H9 (cell line): ENCODE measurements around the gene RRH. TPM values are rescaled to one million over a fixed set of nuclear protein-coding genes. Genes with fewer than 3 reads are reported as not detected.

Experiments used
- DNase-seq: peaks from one replicate; pipeline ENCODE4 v3.0.0-alpha.2; 2017
- H2AFZ ChIP-seq: one replicate; pipeline ENCODE4 v1.6.1; 2013; ENCODE audit warnings: mild to moderate bottlenecking, low read length, control low read depth, moderate library complexity
- H2AK5ac ChIP-seq: 2 replicates; pipeline ENCODE4 v1.6.1; 2013; ENCODE audit warnings: low read length, control low read depth, mixed read lengths; ENCODE audit not compliant: insufficient read length
- H2BK120ac ChIP-seq: one replicate; pipeline ENCODE4 v1.6.1; 2013; ENCODE audit warnings: low read depth, mild to moderate bottlenecking, low read length, control low read depth, inconsistent platforms; ENCODE audit not compliant: poor library complexity, severe bottlenecking
- H2BK12ac ChIP-seq: 2 replicates; pipeline ENCODE4 v1.6.1; 2013; ENCODE audit warnings: low read length, control low read depth, mixed read lengths, low read depth; ENCODE audit not compliant: insufficient read length
- H2BK15ac ChIP-seq: 2 replicates; pipeline ENCODE4 v1.6.1; 2013; ENCODE audit warnings: low read depth, low read length, control low read depth
- H2BK20ac ChIP-seq: one replicate; pipeline ENCODE4 v1.6.1; 2013; ENCODE audit warnings: low read depth, mild to moderate bottlenecking, low read length, control low read depth, inconsistent platforms; ENCODE audit not compliant: poor library complexity, severe bottlenecking
- H2BK5ac ChIP-seq: 2 replicates; pipeline ENCODE4 v1.6.1; 2013; ENCODE audit warnings: low read length, control low read depth, mixed read lengths; ENCODE audit not compliant: insufficient read length
- H3K14ac ChIP-seq: 2 replicates; pipeline ENCODE4 v1.6.1; 2013; ENCODE audit warnings: low read length, control low read depth; ENCODE audit not compliant: insufficient read depth
- H3K18ac ChIP-seq: 2 replicates; pipeline ENCODE4 v1.6.1; 2013; ENCODE audit warnings: low read depth, mild to moderate bottlenecking, mixed read lengths, low read length, control low read depth; ENCODE audit not compliant: insufficient read length
- H3K23ac ChIP-seq: 2 replicates; pipeline ENCODE4 v1.6.1; 2013; ENCODE audit warnings: low read length, control low read depth, mixed read lengths, low read depth; ENCODE audit not compliant: insufficient read length
- H3K23me2 ChIP-seq: 2 replicates; pipeline ENCODE4 v1.6.1; 2013; ENCODE audit warnings: low read depth, mild to moderate bottlenecking, mixed read lengths, low read length, control low read depth; ENCODE audit not compliant: insufficient read length, poor library complexity, severe bottlenecking
- H3K27ac ChIP-seq: 2 replicates; pipeline ENCODE4 v1.5.1; 2013; ENCODE audit warnings: low read length, control low read depth, mixed read lengths, low read depth; ENCODE audit not compliant: insufficient read length
- H3K27me3 ChIP-seq: 2 replicates; pipeline ENCODE4 v1.6.1; 2013; ENCODE audit warnings: low read length, control low read depth, inconsistent platforms; ENCODE audit not compliant: insufficient read depth
- H3K4ac ChIP-seq: 2 replicates; pipeline ENCODE4 v1.6.1; 2013; ENCODE audit warnings: low read depth, mild to moderate bottlenecking, control low read depth, inconsistent platforms, low read length, moderate library complexity
- H3K4me1 ChIP-seq: 2 replicates; pipeline ENCODE4 v1.6.1; 2013; ENCODE audit warnings: low read length, control low read depth, inconsistent platforms; ENCODE audit not compliant: insufficient read depth
- H3K4me2 ChIP-seq: 2 replicates; pipeline ENCODE4 v1.6.1; 2013; ENCODE audit warnings: low read length, control low read depth, mixed read lengths; ENCODE audit not compliant: insufficient read length, insufficient read depth
- H3K56ac ChIP-seq: 2 replicates; pipeline ENCODE4 v1.6.1; 2013; ENCODE audit warnings: low read depth, mild to moderate bottlenecking, mixed read lengths, low read length, control low read depth; ENCODE audit not compliant: insufficient read length
- H3K79me1 ChIP-seq: 2 replicates; pipeline ENCODE4 v1.6.1; 2013; ENCODE audit warnings: low read depth, mild to moderate bottlenecking, moderate library complexity, low read length, control low read depth, inconsistent platforms; ENCODE audit not compliant: insufficient read depth, poor library complexity, severe bottlenecking
- H3K79me2 ChIP-seq: 2 replicates; pipeline ENCODE4 v1.6.1; 2013; ENCODE audit warnings: low read length, control low read depth, inconsistent platforms; ENCODE audit not compliant: insufficient read depth
- H3K9ac ChIP-seq: 2 replicates; pipeline ENCODE4 v1.6.1; 2013; ENCODE audit warnings: low read length, control low read depth, mixed read lengths; ENCODE audit not compliant: insufficient read length; ENCODE audit errors: extremely low read depth
- H3K9me3 ChIP-seq: one replicate; pipeline ENCODE4 v1.6.1; 2013; ENCODE audit warnings: low read depth, low read length, inconsistent platforms; ENCODE audit not compliant: control insufficient read depth
- H3T11ph ChIP-seq: one replicate; pipeline ENCODE4 v1.6.1; 2013; ENCODE audit warnings: mild to moderate bottlenecking, low read length, control low read depth, inconsistent platforms
- H4K20me1 ChIP-seq: one replicate; pipeline ENCODE4 v1.6.1; 2013; ENCODE audit not compliant: control insufficient read depth, insufficient read length, insufficient read depth
- H4K5ac ChIP-seq: 2 replicates; pipeline ENCODE4 v1.6.1; 2013; ENCODE audit warnings: low read depth, mild to moderate bottlenecking, mixed read lengths, low read length, control low read depth; ENCODE audit not compliant: insufficient read length
- H4K8ac ChIP-seq: replicated peaks from 2 replicates; pipeline ENCODE4 v1.6.1; 2013; ENCODE audit warnings: low read length, control low read depth, mixed read lengths, low read depth; ENCODE audit not compliant: insufficient read length
- H4K91ac ChIP-seq: 2 replicates; pipeline ENCODE4 v1.6.1; 2013; ENCODE audit warnings: low read depth, mild to moderate bottlenecking, moderate library complexity, mixed read lengths, low read length, control low read depth; ENCODE audit not compliant: insufficient read length
- H3K27ac Mint-ChIP-seq, 3 experiments: 2 replicates in 2 of 3; 3 replicates in 1 of 3; pipeline ENCODE4 v1.8.0; 2020 to 2021; ENCODE audit warnings: mixed read lengths in 3 of 3, mild to moderate bottlenecking in 1 of 3, moderate library complexity in 1 of 3
- H3K27me3 Mint-ChIP-seq: 2 replicates; pipeline ENCODE4 v1.8.0; 2021; ENCODE audit warnings: low read depth, mild to moderate bottlenecking, moderate library complexity, mixed read lengths
- H3K36me3 Mint-ChIP-seq, 3 experiments: 2 replicates in 2 of 3; 3 replicates in 1 of 3; pipeline ENCODE4 v1.8.0; 2020 to 2021; ENCODE audit warnings: low read depth in 3 of 3, mixed read lengths in 3 of 3; ENCODE audit not compliant: insufficient read depth in 1 of 3
- H3K4me1 Mint-ChIP-seq, 2 experiments: 2 replicates each; pipeline ENCODE4 v1.8.0; 2020; ENCODE audit warnings: mixed read lengths in 2 of 2
- H3K4me3 Mint-ChIP-seq, 2 experiments: 2 replicates in 1 of 2; 3 replicates in 1 of 2; pipeline ENCODE4 v1.8.0; 2020 to 2021; ENCODE audit warnings: mild to moderate bottlenecking in 2 of 2, mixed read lengths in 2 of 2, moderate library complexity in 1 of 2
- H3K9me3 Mint-ChIP-seq, 2 experiments: 2 replicates in 1 of 2; 3 replicates in 1 of 2; pipeline ENCODE4 v1.8.0; 2020; ENCODE audit warnings: mild to moderate bottlenecking in 2 of 2, mixed read lengths in 2 of 2, moderate library complexity in 1 of 2
- CTCF ChIP-seq: fragments of 200-600 bp; sonication (generic); conservative IDR thresholded peaks from 3 replicates; pipeline ENCODE4 v1.8.0; 2021; ENCODE audit warnings: antibody characterized with exemption, mild to moderate bottlenecking
- WGBS: extraction: QIAGEN DNeasy Blood & Tissue Kit; methylation state at CpG from one replicate; pipeline ENCODE4 v1.1.7; 2013; ENCODE audit warnings: missing lambda C conversion rate, low lambda C conversion rate, mixed read lengths; ENCODE audit not compliant: insufficient read length; ENCODE audit errors: extremely low coverage; 5-methylcytosine and 5-hydroxymethylcytosine counted together
- total RNA-seq: library from RNA; stranded (reverse); gene quantifications from 2 replicates; pipeline ENCODE4 v1.2.1, GENCODE V29; 2021

RRH gene
- total RNA-seq, 1 experiment from 2014 or later = not detected

- no peaks in the 10 kb centered on the region for H3K9me3 ChIP-seq
- no peak overlapping the region for H2BK12ac ChIP-seq
- H3K14ac ChIP-seq = no peak overlapping the region
- H3K4me2 ChIP-seq = no peak overlapping the region
- peaks cover 0 to 5% (median 0%) of the 10 kb centered on the region in 3 experiments; a peak in 3 of 7 replicates for H3K36me3 Mint-ChIP-seq
- H3K9ac ChIP-seq = no peak overlapping the region
- H3K27ac Mint-ChIP-seq = no peak overlapping the region
- H3T11ph ChIP-seq = no peak overlapping the region
- H3K4me1 ChIP-seq = no peaks in the 10 kb centered on the region
- H3K23me2 ChIP-seq = no peaks in the 10 kb centered on the region
- no peak overlapping the region for H3K18ac ChIP-seq
- no peaks in the 10 kb centered on the region for H3K27me3 Mint-ChIP-seq
- H4K20me1 ChIP-seq = no peaks in the 10 kb centered on the region
- no peak overlapping the region for H2BK15ac ChIP-seq
- H3K23ac ChIP-seq = no peak overlapping the region
- DNase-seq = no peak
- no peak overlapping the region for H4K8ac ChIP-seq
- H3K56ac ChIP-seq = no peak overlapping the region
- no peak overlapping the region for H2AFZ ChIP-seq
- no peaks in the 10 kb centered on the region for H3K4me1 Mint-ChIP-seq
- no peak overlapping the region for H2BK5ac ChIP-seq
- no peak overlapping the region for H3K4me3 Mint-ChIP-seq
- H3K79me1 ChIP-seq = no peaks in the 10 kb centered on the region
- TF ChIP-seq CTCF = no peak
- H4K91ac ChIP-seq = no peak overlapping the region
- no CpG with 5 or more reads among the region's 3 CpGs for WGBS
- no peak overlapping the region for H2BK120ac ChIP-seq
- H3K27me3 ChIP-seq = no peaks in the 10 kb centered on the region
- no peak overlapping the region for H3K4ac ChIP-seq
- no peak overlapping the region for H3K27ac ChIP-seq
- no peak overlapping the region for H2BK20ac ChIP-seq
- no peak overlapping the region for H2AK5ac ChIP-seq
- H4K5ac ChIP-seq = no peak overlapping the region
- H3K79me2 ChIP-seq = no peaks in the 10 kb centered on the region
- H3K9me3 Mint-ChIP-seq = peaks cover 10 to 15% of the 10 kb centered on the region in 2 experiments; a peak in 4 of 5 replicates
These were observed 34.2 kb downstream of the RRH start for GRCh38 chr4:109861916-109862511.
